Activated naive CD4-positive, alpha-beta T cell treated with anti-CD3 and anti-CD28 coated beads, Interleukin-2, amount 50 U/mL, for 16 hours (primary cell): Measurements from ENCODE around the gene GALK2.

Experiments
- DNase-seq: peaks from one replicate; pipeline ENCODE4 v3.0.0-alpha.2; 2020

Gene GALK2

GRCh38 chr15:49366496-49366895 lies 196.4 kb downstream of the GALK2 start:
- DNase-seq: no peak

GRCh38 chr15:49370782-49371181 lies 200.7 kb downstream of the GALK2 start:
- no peak for DNase-seq

- DNase-seq: no peak
Measured at GRCh38 chr15:49372366-49372765, 202.3 kb downstream of the GALK2 start.

- DNase-seq: no peak
Measured at GRCh38 chr15:49379996-49380395, 209.9 kb downstream of the GALK2 start.

GRCh38 chr15:49380912-49381311 lies 210.9 kb downstream of the GALK2 start:
- no peak for DNase-seq
